GM23338 (cell line): ENCODE measurements around the gene LMAN2L. TPM values are rescaled to one million over a fixed set of nuclear protein-coding genes. Genes with fewer than 3 reads are reported as not detected.

Experiments used
- ATAC-seq: fragments of 200-7000 bp; cut with Tn5 transposase; 3 replicates; pipeline ENCODE4 v1.9.1; 2020
- DNase-seq: peaks from one replicate; pipeline ENCODE4 v3.0.0-alpha.2; 2015; ENCODE audit warnings: low spot score
- H2AFZ ChIP-seq: fragments of 200-600 bp; sonication (generic); 2 replicates; pipeline ENCODE4 v1.8.0; 2016; ENCODE audit warnings: antibody characterized with exemption, mild to moderate bottlenecking, moderate library complexity
- H3F3A ChIP-seq: fragments of 200-600 bp; sonication (generic); replicated peaks from 2 replicates; pipeline ENCODE4 v1.8.0; 2017; ENCODE audit warnings: antibody characterized with exemption, mixed run types, low read depth
- H3K27ac ChIP-seq: fragments of 200-600 bp; sonication (generic); 2 replicates; pipeline ENCODE4 v1.6.1; 2016; ENCODE audit warnings: low read depth
- H3K27me3 ChIP-seq: fragments of 200-600 bp; sonication (generic); 2 replicates; pipeline ENCODE4 v1.8.0; 2016; ENCODE audit warnings: mild to moderate bottlenecking, mixed run types, moderate library complexity; ENCODE audit not compliant: insufficient read depth
- H3K36me3 ChIP-seq: fragments of 200-600 bp; sonication (generic); 2 replicates; pipeline ENCODE4 v1.8.0; 2016; ENCODE audit warnings: mild to moderate bottlenecking; ENCODE audit not compliant: insufficient read depth
- H3K4me1 ChIP-seq: fragments of 200-600 bp; sonication (generic); 2 replicates; pipeline ENCODE4 v1.8.0; 2016; ENCODE audit warnings: mild to moderate bottlenecking, moderate library complexity; ENCODE audit not compliant: insufficient read depth
- H3K4me2 ChIP-seq: fragments of 200-600 bp; sonication (generic); 2 replicates; pipeline ENCODE4 v1.7.1; 2017; ENCODE audit warnings: mixed run types
- H3K4me3 ChIP-seq: fragments of 200-600 bp; sonication (generic); 2 replicates; pipeline ENCODE4 v1.6.1; 2016; ENCODE audit warnings: mixed run types
- H3K79me2 ChIP-seq: fragments of 200-600 bp; sonication (generic); replicated peaks from 2 replicates; pipeline ENCODE4 v1.8.0; 2017; ENCODE audit warnings: mild to moderate bottlenecking; ENCODE audit not compliant: insufficient read depth
- H3K9me2 ChIP-seq: fragments of 200-600 bp; sonication (generic); 2 replicates; pipeline ENCODE4 v1.8.0; 2017; ENCODE audit not compliant: insufficient read depth
- H4K20me1 ChIP-seq: fragments of 200-600 bp; sonication (generic); replicated peaks from 2 replicates; pipeline ENCODE4 v1.8.0; 2017; ENCODE audit warnings: mild to moderate bottlenecking; ENCODE audit not compliant: insufficient read depth
- H3K27ac Mint-ChIP-seq: 2 replicates; pipeline ENCODE4 v1.8.0; 2020; ENCODE audit warnings: inconsistent platforms, mild to moderate bottlenecking, moderate library complexity, mixed read lengths
- H3K27me3 Mint-ChIP-seq: 3 replicates; pipeline ENCODE4 v1.8.0; 2022; ENCODE audit warnings: low read depth, mild to moderate bottlenecking, moderate library complexity, mixed read lengths, inconsistent platforms; ENCODE audit not compliant: insufficient read depth, poor library complexity
- H3K36me3 Mint-ChIP-seq: 3 replicates; pipeline ENCODE4 v1.8.0; 2021; ENCODE audit warnings: low read depth, mild to moderate bottlenecking, inconsistent platforms, moderate library complexity, mixed read lengths
- H3K4me1 Mint-ChIP-seq: 3 replicates; pipeline ENCODE4 v1.8.0; 2020; ENCODE audit warnings: mild to moderate bottlenecking, inconsistent platforms, mixed read lengths
- H3K4me3 Mint-ChIP-seq: 3 replicates; pipeline ENCODE4 v1.8.0; 2021; ENCODE audit warnings: moderate library complexity, mild to moderate bottlenecking, inconsistent platforms, mixed read lengths
- H3K9me3 Mint-ChIP-seq: 3 replicates; pipeline ENCODE4 v1.8.0; 2020; ENCODE audit warnings: moderate library complexity, mild to moderate bottlenecking, inconsistent platforms, mixed read lengths
- CREB1 ChIP-seq: fragments of 250-450 bp; sonication (Bioruptor Pico); IDR thresholded peaks from 2 replicates; pipeline ENCODE4 v1.5.0; 2020; ENCODE audit warnings: low read depth, mild to moderate bottlenecking, moderate library complexity
- ETS1 ChIP-seq: IDR thresholded peaks from 2 replicates; pipeline ENCODE4 v1.6.1; 2016; ENCODE audit warnings: antibody characterized with exemption
- EZH2 ChIP-seq: fragments of 200-600 bp; sonication (generic); IDR thresholded peaks from one replicate; pipeline ENCODE4 v1.8.0; 2017; ENCODE audit warnings: antibody characterized with exemption, mild to moderate bottlenecking, low read depth; ENCODE audit not compliant: unreplicated experiment
- EZH2phosphoT487 ChIP-seq: fragments of 200-600 bp; sonication (generic); IDR thresholded peaks from one replicate; pipeline ENCODE4 v1.8.1; 2018; ENCODE audit warnings: antibody characterized with exemption; ENCODE audit not compliant: unreplicated experiment
- JUNB ChIP-seq: IDR thresholded peaks from one replicate; pipeline ENCODE4 v1.6.1; 2016; ENCODE audit warnings: antibody characterized with exemption; ENCODE audit not compliant: unreplicated experiment
- NANOG ChIP-seq: IDR thresholded peaks from 2 replicates; pipeline ENCODE4 v1.6.1; 2016; ENCODE audit warnings: antibody characterized with exemption, borderline replicate concordance
- POLR2AphosphoS5 ChIP-seq: IDR thresholded peaks from 2 replicates; pipeline ENCODE4 v1.6.1; 2016; ENCODE audit warnings: antibody characterized with exemption, low read depth
- STAT1 ChIP-seq: IDR thresholded peaks from one replicate; pipeline ENCODE4 v1.6.1; 2016; ENCODE audit warnings: antibody characterized with exemption; ENCODE audit not compliant: unreplicated experiment
- ZNF114 ChIP-seq: fragments of 250-450 bp; sonication (Bioruptor Pico); IDR thresholded peaks from 2 replicates; pipeline ENCODE4 v1.5.0; 2020; ENCODE audit warnings: mild to moderate bottlenecking, moderate library complexity
- ZNF331 ChIP-seq: fragments of 250-450 bp; sonication (Bioruptor Pico); IDR thresholded peaks from 2 replicates; pipeline ENCODE4 v1.5.0; 2020; ENCODE audit warnings: low read depth, mild to moderate bottlenecking, moderate library complexity
- polyA plus RNA-seq: library from polyadenylated mRNA; unstranded; fragments of >200 nt; fragmentation: Nextera tagmentation; extraction: Ambion mirVana; gene quantifications from 2 replicates; pipeline ENCODE4 v1.2.1, GENCODE V29; 2016
- total RNA-seq: library from RNA; depleted of rRNA; stranded (reverse); fragments of >200 nt; shearing (Covaris generic); gene quantifications from 2 replicates; pipeline ENCODE4 v1.2.3, GENCODE V29; 2014
- TF ChIP-seq, protein P1 (sequence below): IDR thresholded peaks from one replicate; pipeline ENCODE4 v1.6.1; 2018; ENCODE audit warnings: antibody characterized with exemption; ENCODE audit not compliant: unreplicated experiment
- TF ChIP-seq, protein P2 (sequence below), 2 experiments: fragments of 200-600 bp in 1 of 2; sonication (generic) in 1 of 2; conservative IDR thresholded peaks; 2 replicates each; pipeline versions ENCODE4 v1.5.1 to v1.6.1; 2016 to 2017; ENCODE audit warnings: antibody characterized with exemption in 2 of 2, low read depth in 2 of 2, mild to moderate bottlenecking in 2 of 2, moderate library complexity in 1 of 2
- TF ChIP-seq, protein P3 (sequence below): fragments of 250-450 bp; sonication (Bioruptor Pico); IDR thresholded peaks from 2 replicates; pipeline ENCODE4 v1.5.0; 2020; ENCODE audit warnings: mild to moderate bottlenecking, moderate library complexity

The LMAN2L gene
- total and polyA plus RNA-seq, 2 experiments from 2014 or later, result 11.8 to 15.8 TPM

GRCh38 chr2:96788442-96789244 is 48.8 kb upstream of the LMAN2L start:
- H3K4me2 ChIP-seq, result no peak overlapping the region
- no peaks in the 10 kb centered on the region for H3K4me1 ChIP-seq
- no peaks in the 10 kb centered on the region for H3K36me3 ChIP-seq
- H3K79me2 ChIP-seq, result no peaks in the 10 kb centered on the region
- TF ChIP-seq EZH2, result no peak
- TF ChIP-seq STAT1, result no peak
- TF ChIP-seq, protein P1, sequence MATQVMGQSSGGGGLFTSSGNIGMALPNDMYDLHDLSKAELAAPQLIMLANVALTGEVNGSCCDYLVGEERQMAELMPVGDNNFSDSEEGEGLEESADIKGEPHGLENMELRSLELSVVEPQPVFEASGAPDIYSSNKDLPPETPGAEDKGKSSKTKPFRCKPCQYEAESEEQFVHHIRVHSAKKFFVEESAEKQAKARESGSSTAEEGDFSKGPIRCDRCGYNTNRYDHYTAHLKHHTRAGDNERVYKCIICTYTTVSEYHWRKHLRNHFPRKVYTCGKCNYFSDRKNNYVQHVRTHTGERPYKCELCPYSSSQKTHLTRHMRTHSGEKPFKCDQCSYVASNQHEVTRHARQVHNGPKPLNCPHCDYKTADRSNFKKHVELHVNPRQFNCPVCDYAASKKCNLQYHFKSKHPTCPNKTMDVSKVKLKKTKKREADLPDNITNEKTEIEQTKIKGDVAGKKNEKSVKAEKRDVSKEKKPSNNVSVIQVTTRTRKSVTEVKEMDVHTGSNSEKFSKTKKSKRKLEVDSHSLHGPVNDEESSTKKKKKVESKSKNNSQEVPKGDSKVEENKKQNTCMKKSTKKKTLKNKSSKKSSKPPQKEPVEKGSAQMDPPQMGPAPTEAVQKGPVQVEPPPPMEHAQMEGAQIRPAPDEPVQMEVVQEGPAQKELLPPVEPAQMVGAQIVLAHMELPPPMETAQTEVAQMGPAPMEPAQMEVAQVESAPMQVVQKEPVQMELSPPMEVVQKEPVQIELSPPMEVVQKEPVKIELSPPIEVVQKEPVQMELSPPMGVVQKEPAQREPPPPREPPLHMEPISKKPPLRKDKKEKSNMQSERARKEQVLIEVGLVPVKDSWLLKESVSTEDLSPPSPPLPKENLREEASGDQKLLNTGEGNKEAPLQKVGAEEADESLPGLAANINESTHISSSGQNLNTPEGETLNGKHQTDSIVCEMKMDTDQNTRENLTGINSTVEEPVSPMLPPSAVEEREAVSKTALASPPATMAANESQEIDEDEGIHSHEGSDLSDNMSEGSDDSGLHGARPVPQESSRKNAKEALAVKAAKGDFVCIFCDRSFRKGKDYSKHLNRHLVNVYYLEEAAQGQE, result no peak
- TF ChIP-seq ZNF331, result no peak
- TF ChIP-seq, protein P2, sequence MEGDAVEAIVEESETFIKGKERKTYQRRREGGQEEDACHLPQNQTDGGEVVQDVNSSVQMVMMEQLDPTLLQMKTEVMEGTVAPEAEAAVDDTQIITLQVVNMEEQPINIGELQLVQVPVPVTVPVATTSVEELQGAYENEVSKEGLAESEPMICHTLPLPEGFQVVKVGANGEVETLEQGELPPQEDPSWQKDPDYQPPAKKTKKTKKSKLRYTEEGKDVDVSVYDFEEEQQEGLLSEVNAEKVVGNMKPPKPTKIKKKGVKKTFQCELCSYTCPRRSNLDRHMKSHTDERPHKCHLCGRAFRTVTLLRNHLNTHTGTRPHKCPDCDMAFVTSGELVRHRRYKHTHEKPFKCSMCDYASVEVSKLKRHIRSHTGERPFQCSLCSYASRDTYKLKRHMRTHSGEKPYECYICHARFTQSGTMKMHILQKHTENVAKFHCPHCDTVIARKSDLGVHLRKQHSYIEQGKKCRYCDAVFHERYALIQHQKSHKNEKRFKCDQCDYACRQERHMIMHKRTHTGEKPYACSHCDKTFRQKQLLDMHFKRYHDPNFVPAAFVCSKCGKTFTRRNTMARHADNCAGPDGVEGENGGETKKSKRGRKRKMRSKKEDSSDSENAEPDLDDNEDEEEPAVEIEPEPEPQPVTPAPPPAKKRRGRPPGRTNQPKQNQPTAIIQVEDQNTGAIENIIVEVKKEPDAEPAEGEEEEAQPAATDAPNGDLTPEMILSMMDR (conservative IDR thresholded peaks at IDR 0.05; ENCODE audit: low read depth in 2 of 2), result no peak
- no peak for TF ChIP-seq POLR2AphosphoS5
- TF ChIP-seq, protein P3, sequence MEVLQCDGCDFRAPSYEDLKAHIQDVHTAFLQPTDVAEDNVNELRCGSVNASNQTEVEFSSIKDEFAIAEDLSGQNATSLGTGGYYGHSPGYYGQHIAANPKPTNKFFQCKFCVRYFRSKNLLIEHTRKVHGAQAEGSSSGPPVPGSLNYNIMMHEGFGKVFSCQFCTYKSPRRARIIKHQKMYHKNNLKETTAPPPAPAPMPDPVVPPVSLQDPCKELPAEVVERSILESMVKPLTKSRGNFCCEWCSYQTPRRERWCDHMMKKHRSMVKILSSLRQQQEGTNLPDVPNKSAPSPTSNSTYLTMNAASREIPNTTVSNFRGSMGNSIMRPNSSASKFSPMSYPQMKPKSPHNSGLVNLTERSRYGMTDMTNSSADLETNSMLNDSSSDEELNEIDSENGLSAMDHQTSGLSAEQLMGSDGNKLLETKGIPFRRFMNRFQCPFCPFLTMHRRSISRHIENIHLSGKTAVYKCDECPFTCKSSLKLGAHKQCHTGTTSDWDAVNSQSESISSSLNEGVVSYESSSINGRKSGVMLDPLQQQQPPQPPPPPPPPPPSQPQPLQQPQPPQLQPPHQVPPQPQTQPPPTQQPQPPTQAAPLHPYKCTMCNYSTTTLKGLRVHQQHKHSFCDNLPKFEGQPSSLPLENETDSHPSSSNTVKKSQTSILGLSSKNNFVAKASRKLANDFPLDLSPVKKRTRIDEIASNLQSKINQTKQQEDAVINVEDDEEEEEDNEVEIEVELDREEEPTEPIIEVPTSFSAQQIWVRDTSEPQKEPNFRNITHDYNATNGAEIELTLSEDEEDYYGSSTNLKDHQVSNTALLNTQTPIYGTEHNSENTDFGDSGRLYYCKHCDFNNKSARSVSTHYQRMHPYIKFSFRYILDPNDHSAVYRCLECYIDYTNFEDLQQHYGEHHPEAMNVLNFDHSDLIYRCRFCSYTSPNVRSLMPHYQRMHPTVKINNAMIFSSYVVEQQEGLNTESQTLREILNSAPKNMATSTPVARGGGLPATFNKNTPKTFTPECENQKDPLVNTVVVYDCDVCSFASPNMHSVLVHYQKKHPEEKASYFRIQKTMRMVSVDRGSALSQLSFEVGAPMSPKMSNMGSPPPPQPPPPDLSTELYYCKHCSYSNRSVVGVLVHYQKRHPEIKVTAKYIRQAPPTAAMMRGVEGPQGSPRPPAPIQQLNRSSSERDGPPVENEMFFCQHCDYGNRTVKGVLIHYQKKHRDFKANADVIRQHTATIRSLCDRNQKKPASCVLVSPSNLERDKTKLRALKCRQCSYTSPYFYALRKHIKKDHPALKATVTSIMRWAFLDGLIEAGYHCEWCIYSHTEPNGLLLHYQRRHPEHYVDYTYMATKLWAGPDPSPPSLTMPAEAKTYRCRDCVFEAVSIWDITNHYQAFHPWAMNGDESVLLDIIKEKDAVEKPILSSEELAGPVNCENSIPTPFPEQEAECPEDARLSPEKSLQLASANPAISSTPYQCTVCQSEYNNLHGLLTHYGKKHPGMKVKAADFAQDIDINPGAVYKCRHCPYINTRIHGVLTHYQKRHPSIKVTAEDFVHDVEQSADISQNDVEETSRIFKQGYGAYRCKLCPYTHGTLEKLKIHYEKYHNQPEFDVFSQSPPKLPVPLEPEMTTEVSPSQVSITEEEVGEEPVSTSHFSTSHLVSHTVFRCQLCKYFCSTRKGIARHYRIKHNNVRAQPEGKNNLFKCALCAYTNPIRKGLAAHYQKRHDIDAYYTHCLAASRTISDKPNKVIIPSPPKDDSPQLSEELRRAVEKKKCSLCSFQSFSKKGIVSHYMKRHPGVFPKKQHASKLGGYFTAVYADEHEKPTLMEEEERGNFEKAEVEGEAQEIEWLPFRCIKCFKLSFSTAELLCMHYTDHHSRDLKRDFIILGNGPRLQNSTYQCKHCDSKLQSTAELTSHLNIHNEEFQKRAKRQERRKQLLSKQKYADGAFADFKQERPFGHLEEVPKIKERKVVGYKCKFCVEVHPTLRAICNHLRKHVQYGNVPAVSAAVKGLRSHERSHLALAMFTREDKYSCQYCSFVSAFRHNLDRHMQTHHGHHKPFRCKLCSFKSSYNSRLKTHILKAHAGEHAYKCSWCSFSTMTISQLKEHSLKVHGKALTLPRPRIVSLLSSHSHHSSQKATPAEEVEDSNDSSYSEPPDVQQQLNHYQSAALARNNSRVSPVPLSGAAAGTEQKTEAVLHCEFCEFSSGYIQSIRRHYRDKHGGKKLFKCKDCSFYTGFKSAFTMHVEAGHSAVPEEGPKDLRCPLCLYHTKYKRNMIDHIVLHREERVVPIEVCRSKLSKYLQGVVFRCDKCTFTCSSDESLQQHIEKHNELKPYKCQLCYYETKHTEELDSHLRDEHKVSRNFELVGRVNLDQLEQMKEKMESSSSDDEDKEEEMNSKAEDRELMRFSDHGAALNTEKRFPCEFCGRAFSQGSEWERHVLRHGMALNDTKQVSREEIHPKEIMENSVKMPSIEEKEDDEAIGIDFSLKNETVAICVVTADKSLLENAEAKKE, result no peak
- TF ChIP-seq CREB1, result no peak
- TF ChIP-seq JUNB, result no peak
- TF ChIP-seq NANOG, result no peak
- TF ChIP-seq ZNF114 (CRISPR knock-in tag), result no peak
- TF ChIP-seq ETS1, result no peak
- TF ChIP-seq EZH2phosphoT487, result no peak
- DNase-seq (no peak), ATAC-seq (peak; percentile 52)
- H3K27me3 ChIP-seq, result no peaks in the 10 kb centered on the region
- Mint-ChIP-seq H3K9me3 (no peaks in the 10 kb centered on the region), H3K27ac (no peak overlapping the region; the same call in 1 of the 2 replicates), H3K4me3 (no peak overlapping the region), H3K27me3 (peaks cover 9% of the 10 kb centered on the region), H3K4me1 (peaks cover 5% of the 10 kb centered on the region; the same call in 2 of the 3 replicates), H3K36me3 (no peaks in the 10 kb centered on the region)
- H3F3A ChIP-seq, result no peaks in the 10 kb centered on the region
- no peak overlapping the region for H3K4me3 ChIP-seq
- H3K27ac ChIP-seq, result no peak overlapping the region
- H3K9me2 ChIP-seq, result no peaks in the 10 kb centered on the region
- no peaks in the 10 kb centered on the region; the same call in 1 of the 2 replicates for H4K20me1 ChIP-seq
- H2AFZ ChIP-seq, result no peak overlapping the region
